ENCODE data around the gene ALG5. TPM values are rescaled to one million over a fixed set of nuclear protein-coding genes. Genes with fewer than 3 reads are reported as not detected.

ALG5 gene, protein sequence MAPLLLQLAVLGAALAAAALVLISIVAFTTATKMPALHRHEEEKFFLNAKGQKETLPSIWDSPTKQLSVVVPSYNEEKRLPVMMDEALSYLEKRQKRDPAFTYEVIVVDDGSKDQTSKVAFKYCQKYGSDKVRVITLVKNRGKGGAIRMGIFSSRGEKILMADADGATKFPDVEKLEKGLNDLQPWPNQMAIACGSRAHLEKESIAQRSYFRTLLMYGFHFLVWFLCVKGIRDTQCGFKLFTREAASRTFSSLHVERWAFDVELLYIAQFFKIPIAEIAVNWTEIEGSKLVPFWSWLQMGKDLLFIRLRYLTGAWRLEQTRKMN
- total RNA-seq (10 to 100 TPM; 15.8 to 20.3 (median 19.1) TPM), total RNA-seq (23.4 to 61.9 (median 34.9) reads per million in 29 experiments)
- total RNA-seq (2013) = 27.8 TPM

DNA sequence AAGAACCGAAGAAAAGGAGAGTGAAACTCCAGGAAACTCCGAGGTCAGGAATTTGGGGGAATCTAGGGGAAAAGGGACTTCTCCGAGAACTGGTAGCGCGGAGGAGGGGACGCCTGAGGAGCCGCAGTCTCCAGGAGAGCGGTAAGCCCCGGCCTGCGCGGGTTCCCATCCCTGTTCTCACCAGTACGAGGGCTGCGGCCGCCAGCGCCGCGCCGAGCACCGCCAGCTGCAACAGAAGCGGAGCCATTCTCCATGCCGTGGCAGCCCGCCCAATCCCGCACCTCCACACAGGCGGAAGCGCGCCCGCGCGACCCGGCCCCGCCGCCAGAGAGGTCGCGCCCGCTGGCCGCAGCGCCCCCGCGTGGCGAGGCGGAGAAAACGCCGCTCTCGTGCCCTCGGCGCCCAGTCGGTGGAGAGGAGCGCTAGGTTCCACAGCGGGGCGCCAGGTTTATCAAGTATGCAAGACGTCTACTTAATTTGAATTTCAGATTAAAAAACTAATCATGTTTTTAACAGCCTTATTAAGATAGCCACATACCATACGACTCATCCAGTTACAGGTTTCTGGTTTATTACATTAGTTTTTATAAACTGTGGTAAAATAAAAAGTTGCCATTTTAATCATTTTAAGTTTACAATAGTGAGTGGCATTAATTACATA lies at the start of gene ALG5:
TSS of gene ALG5 (minus strand) at position 287 of the 661 bp plus-strand sequence. CDS start at position 247, 40 bp downstream.
- H3K36me3 ChIP-seq (ENCODE audit: control insufficient read depth in 2 of 2, extremely low read depth in 1 of 2, insufficient read depth in 1 of 2, low read length in 1 of 2) = peaks cover 0 to 28% of the 10 kb centered on the region in 2 donors
- H3K27ac ChIP-seq (ENCODE audit: low read length) = peak within 1 kb of the TSS; percentile 97
- peak within 1 kb of the TSS; percentile 100 for H3K27ac Mint-ChIP-seq
- H3K4me3 ChIP-seq (ENCODE audit: control insufficient read depth in 1 of 2, extremely low read depth in 1 of 2, low read length in 1 of 2) = peak within 1 kb of the TSS; percentile 98 to 99
- CTCF ChIA-PET = interaction anchor here (0.6 to 1.2 kb wide), 4 partner anchors 25 to 1350 kb away, joined by 4 to 5 read pairs (median 4); no protein-coding TSS in a partner anchor
- no peaks in the 10 kb centered on the region for H3K27me3 ChIP-seq (replicated peaks in 1 of 2; ENCODE audit: control insufficient read depth in 2 of 2, extremely low read depth in 1 of 2, insufficient read depth in 2 of 2, low read length in 1 of 2)
- H3K36me3 Mint-ChIP-seq = peaks cover 12% of the 10 kb centered on the region
- WGBS (ENCODE audit: insufficient coverage) = under 1% methylated on average over 47 of the region's 52 CpGs
- POLR2A ChIA-PET = interaction anchor here (0.6 to 1.4 kb wide), 3 partner anchors 13 to 43 kb away, joined by 3 to 8 read pairs (median 6); no protein-coding TSS in a partner anchor
- peaks cover 0 to 2% of the 10 kb centered on the region in 2 donors for H3K27me3 Mint-ChIP-seq
- peak within 1 kb of the TSS; percentile 92 to 100 (median 100) for H3K4me3 Mint-ChIP-seq
- H3K9me3 ChIP-seq = no peaks in the 10 kb centered on the region
- H3K4me1 ChIP-seq (ENCODE audit: control insufficient read depth in 1 of 2, extremely low read depth in 1 of 2, insufficient read depth in 2 of 2, low read length in 2 of 2) = peaks cover 10 to 16% of the 10 kb centered on the region in 2 experiments
- peaks cover 42 to 53% (median 50%) of the 10 kb centered on the region in 3 donors for H3K4me1 Mint-ChIP-seq
- DNase-seq (peak; percentile 87 to 97 (median 92)), ATAC-seq (replicated peaks in 1 of 4) (peak; percentile 70 to 79 (median 76))
- no peaks in the 10 kb centered on the region for H3K9me3 Mint-ChIP-seq

DNA sequence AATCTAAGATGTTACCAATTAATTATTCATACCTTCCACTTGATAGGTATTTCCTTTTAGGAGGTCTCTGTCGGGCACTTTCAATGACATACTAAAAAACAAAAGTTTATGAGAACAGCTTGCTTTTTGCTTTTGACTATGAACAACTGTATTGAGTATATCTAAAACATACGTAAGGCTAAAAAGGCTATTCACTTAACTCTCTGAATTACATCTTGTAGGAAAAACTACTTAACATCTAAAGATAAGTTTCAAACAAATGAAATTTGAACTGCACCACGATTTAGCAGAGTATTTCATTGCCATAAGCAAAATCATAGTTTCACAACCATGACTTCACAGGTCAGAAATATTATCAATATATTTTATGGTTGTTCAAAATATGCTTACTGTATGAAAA lies 48.7 kb upstream of the ALG5 start:
- ATAC-seq (replicated peaks in 1 of 4) = no peak
- peaks cover 33% of the 10 kb centered on the region for H3K36me3 Mint-ChIP-seq

DNA sequence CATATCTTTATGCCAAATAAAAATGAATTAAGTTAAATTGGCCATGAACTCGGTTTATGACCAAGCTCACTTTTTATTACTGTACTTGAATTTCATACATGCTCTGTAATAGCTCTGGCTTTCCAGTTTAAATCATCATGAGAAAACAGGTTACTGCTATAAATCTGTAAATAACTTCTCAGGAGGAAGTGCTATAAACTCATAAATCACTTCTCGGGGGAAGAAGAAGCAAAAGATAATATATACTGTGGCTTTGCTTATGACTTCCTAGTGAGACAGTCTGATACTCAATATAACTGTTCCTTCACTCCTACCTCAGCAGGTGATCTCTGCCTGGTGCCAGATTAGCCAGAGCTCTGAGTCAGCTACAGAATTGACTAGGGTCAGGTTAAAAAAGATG lies 47.9 kb upstream of the ALG5 start:
- H3K4me3 ChIP-seq (ENCODE audit: control insufficient read depth in 1 of 2, extremely low read depth in 1 of 2, low read length in 1 of 2) = no peak overlapping the region
- H3K4me3 Mint-ChIP-seq = no peak overlapping the region
- H3K9me3 ChIP-seq = no peaks in the 10 kb centered on the region
- H3K27me3 ChIP-seq (replicated peaks in 1 of 2; ENCODE audit: control insufficient read depth in 2 of 2, extremely low read depth in 1 of 2, insufficient read depth in 2 of 2, low read length in 1 of 2) = no peaks in the 10 kb centered on the region
- peaks cover 33% of the 10 kb centered on the region for H3K36me3 Mint-ChIP-seq
- H3K9me3 Mint-ChIP-seq = no peaks in the 10 kb centered on the region
- peaks cover 14 to 23% (median 23%) of the 10 kb centered on the region in 3 donors for H3K4me1 Mint-ChIP-seq
- ChIA-PET CTCF (interaction anchor here in 1 of 2 donors (1.2 to 1.3 kb wide), 2 partner anchors 10 to 15 kb away, joined by 3 read pairs; no protein-coding TSS in a partner anchor), POLR2A (no interaction called here)
- WGBS (ENCODE audit: insufficient coverage) = no CpG with 5 or more reads among the region's 2 CpGs
- no peak overlapping the region for H3K27ac ChIP-seq (ENCODE audit: low read length)
- H3K27ac Mint-ChIP-seq = no peak overlapping the region
- H3K27me3 Mint-ChIP-seq = no peaks in the 10 kb centered on the region
- ATAC-seq (replicated peaks in 1 of 4) (no peak), DNase-seq (no peak)
- peaks cover 0 to 51% of the 10 kb centered on the region in 2 donors for H3K36me3 ChIP-seq (ENCODE audit: control insufficient read depth in 2 of 2, extremely low read depth in 1 of 2, insufficient read depth in 1 of 2, low read length in 1 of 2)
- H3K4me1 ChIP-seq (ENCODE audit: control insufficient read depth in 1 of 2, extremely low read depth in 1 of 2, insufficient read depth in 2 of 2, low read length in 2 of 2) = no peaks in the 10 kb centered on the region

More for the DNA sequence above, 48.7 kb upstream of the ALG5 start:
- Mint-ChIP-seq H3K4me3 (no peak overlapping the region), H3K27ac (no peak overlapping the region), H3K27me3 (no peaks in the 10 kb centered on the region), H3K4me1 (peaks cover 22 to 30% (median 23%) of the 10 kb centered on the region in 3 donors), H3K9me3 (no peaks in the 10 kb centered on the region)
- no peaks in the 10 kb centered on the region for H3K27me3 ChIP-seq (replicated peaks in 1 of 2; ENCODE audit: control insufficient read depth in 2 of 2, extremely low read depth in 1 of 2, insufficient read depth in 2 of 2, low read length in 1 of 2)
- H3K9me3 ChIP-seq = no peaks in the 10 kb centered on the region
- H3K4me1 ChIP-seq (ENCODE audit: control insufficient read depth in 1 of 2, extremely low read depth in 1 of 2, insufficient read depth in 2 of 2, low read length in 2 of 2) = no peaks in the 10 kb centered on the region
- H3K27ac ChIP-seq (ENCODE audit: low read length) = no peak overlapping the region
- CTCF ChIA-PET = interaction anchor here in 1 of 2 donors (1.2 kb wide), 1 partner anchor 9 kb away, joined by 3 read pairs; no protein-coding TSS in a partner anchor
- peaks cover 0 to 43% of the 10 kb centered on the region in 2 donors for H3K36me3 ChIP-seq (ENCODE audit: control insufficient read depth in 2 of 2, extremely low read depth in 1 of 2, insufficient read depth in 1 of 2, low read length in 1 of 2)
- H3K4me3 ChIP-seq (ENCODE audit: control insufficient read depth in 1 of 2, extremely low read depth in 1 of 2, low read length in 1 of 2) = no peak overlapping the region
- POLR2A ChIA-PET = no interaction called here
- no CpG with 5 or more reads among the region's 3 CpGs for WGBS (ENCODE audit: insufficient coverage)
- DNase-seq = no peak

DNA sequence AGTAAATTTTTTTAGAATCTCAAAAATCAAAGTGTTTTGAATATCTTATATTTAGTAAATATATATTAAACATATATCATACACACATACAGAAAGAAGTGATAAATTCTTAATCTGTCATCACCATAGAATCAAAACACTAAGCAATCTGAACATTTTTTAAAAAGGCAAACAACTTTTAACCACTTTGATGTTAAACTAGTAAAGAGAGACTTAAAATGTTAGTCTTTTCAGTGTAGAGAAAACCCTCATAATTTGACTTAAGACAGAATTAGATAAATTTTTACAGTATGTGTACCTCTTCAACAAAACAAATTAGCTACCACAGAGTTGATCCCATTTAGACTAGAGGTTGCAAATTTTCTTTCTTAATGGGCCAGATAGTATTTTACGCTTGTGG lies 46.9 kb upstream of the ALG5 start:
- H3K27ac Mint-ChIP-seq = no peak overlapping the region
- Histone ChIP-seq H3K9me3 (no peaks in the 10 kb centered on the region), H3K27ac (ENCODE audit: low read length) (no peak overlapping the region), H3K4me3 (ENCODE audit: control insufficient read depth in 1 of 2, extremely low read depth in 1 of 2, low read length in 1 of 2) (no peak overlapping the region), H3K27me3 (replicated peaks in 1 of 2; ENCODE audit: control insufficient read depth in 2 of 2, extremely low read depth in 1 of 2, insufficient read depth in 2 of 2, low read length in 1 of 2) (no peaks in the 10 kb centered on the region), H3K36me3 (ENCODE audit: control insufficient read depth in 2 of 2, extremely low read depth in 1 of 2, insufficient read depth in 1 of 2, low read length in 1 of 2) (peaks cover 0 to 59% of the 10 kb centered on the region in 2 donors), H3K4me1 (ENCODE audit: control insufficient read depth in 1 of 2, extremely low read depth in 1 of 2, insufficient read depth in 2 of 2, low read length in 2 of 2) (no peaks in the 10 kb centered on the region)
- H3K27me3 Mint-ChIP-seq = no peaks in the 10 kb centered on the region
- ATAC-seq (replicated peaks in 1 of 4) = no peak
- ChIA-PET CTCF (no interaction called here), POLR2A (no interaction called here)
- H3K4me1 Mint-ChIP-seq = peaks cover 5 to 13% (median 13%) of the 10 kb centered on the region in 3 donors
- H3K36me3 Mint-ChIP-seq = peaks cover 35% of the 10 kb centered on the region
- DNase-seq = no peak
- H3K4me3 Mint-ChIP-seq = no peak overlapping the region
- WGBS (ENCODE audit: insufficient coverage) = no CpG with 5 or more reads among the region's 1 CpG
- H3K9me3 Mint-ChIP-seq = no peaks in the 10 kb centered on the region

DNA sequence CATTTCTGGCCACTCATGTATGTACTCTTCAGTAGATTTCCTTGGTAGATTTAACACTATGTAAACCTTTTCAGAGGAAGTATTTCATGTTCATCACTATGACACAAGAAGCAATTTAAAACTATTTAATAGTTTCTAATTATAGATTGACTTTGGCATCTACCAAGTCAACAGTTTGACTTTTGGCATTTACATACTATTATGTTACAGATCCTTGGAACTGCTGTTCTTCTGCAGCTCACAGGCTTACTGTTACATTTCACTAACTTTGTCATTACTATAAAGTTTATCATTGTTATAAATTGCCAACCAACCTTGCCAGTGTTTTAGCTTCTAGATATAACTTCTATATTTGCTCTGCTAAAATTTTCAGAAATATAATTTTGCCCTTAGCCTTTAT lies 41.6 kb upstream of the ALG5 start:
- H3K36me3 ChIP-seq (ENCODE audit: control insufficient read depth in 2 of 2, extremely low read depth in 1 of 2, insufficient read depth in 1 of 2, low read length in 1 of 2) = peaks cover 11 to 82% of the 10 kb centered on the region in 2 donors
- no peaks in the 10 kb centered on the region for H3K4me1 ChIP-seq (ENCODE audit: control insufficient read depth in 1 of 2, extremely low read depth in 1 of 2, insufficient read depth in 2 of 2, low read length in 2 of 2)
- Mint-ChIP-seq H3K27ac (peak overlapping the region in 1 of 2 donors; percentile 44), H3K4me3 (no peak overlapping the region), H3K4me1 (peaks cover 0 to 9% (median 2%) of the 10 kb centered on the region in 3 donors), H3K36me3 (peaks cover 45% of the 10 kb centered on the region), H3K27me3 (no peaks in the 10 kb centered on the region), H3K9me3 (no peaks in the 10 kb centered on the region)
- DNase-seq (no peak), ATAC-seq (replicated peaks in 1 of 4) (no peak)
- H3K4me3 ChIP-seq (ENCODE audit: control insufficient read depth in 1 of 2, extremely low read depth in 1 of 2, low read length in 1 of 2) = no peak overlapping the region
- ChIA-PET CTCF (no interaction called here), POLR2A (no interaction called here)
- H3K27me3 ChIP-seq (replicated peaks in 1 of 2; ENCODE audit: control insufficient read depth in 2 of 2, extremely low read depth in 1 of 2, insufficient read depth in 2 of 2, low read length in 1 of 2) = no peaks in the 10 kb centered on the region
- no peaks in the 10 kb centered on the region for H3K9me3 ChIP-seq
- no peak overlapping the region for H3K27ac ChIP-seq (ENCODE audit: low read length)

DNA sequence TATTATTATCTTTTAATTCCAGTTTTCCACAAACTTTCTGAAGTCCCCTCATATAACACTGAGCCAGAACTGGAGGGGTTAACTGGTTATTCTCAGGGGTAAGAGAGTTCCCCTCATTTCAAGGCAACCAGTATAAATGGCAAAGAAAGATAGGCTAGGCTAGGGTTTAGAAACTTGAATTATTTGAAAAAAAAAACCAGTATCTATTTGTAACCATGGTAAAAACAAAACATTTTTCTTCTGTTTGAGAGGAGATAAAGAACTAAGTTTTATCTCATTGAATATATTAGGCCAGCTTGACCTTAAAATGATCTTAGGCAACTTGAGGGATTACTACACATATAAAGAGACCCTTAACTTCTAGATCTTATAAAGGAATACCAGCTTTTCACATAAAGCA lies 40.8 kb upstream of the ALG5 start:
- Mint-ChIP-seq H3K36me3 (peaks cover 49% of the 10 kb centered on the region), H3K27me3 (no peaks in the 10 kb centered on the region), H3K4me1 (peaks cover 2 to 9% (median 2%) of the 10 kb centered on the region in 3 donors), H3K9me3 (no peaks in the 10 kb centered on the region), H3K4me3 (no peak overlapping the region), H3K27ac (no peak overlapping the region)
- Histone ChIP-seq H3K36me3 (ENCODE audit: control insufficient read depth in 2 of 2, extremely low read depth in 1 of 2, insufficient read depth in 1 of 2, low read length in 1 of 2) (peaks cover 11 to 91% of the 10 kb centered on the region in 2 donors), H3K27ac (ENCODE audit: low read length) (no peak overlapping the region), H3K27me3 (replicated peaks in 1 of 2; ENCODE audit: control insufficient read depth in 2 of 2, extremely low read depth in 1 of 2, insufficient read depth in 2 of 2, low read length in 1 of 2) (no peaks in the 10 kb centered on the region), H3K4me1 (ENCODE audit: control insufficient read depth in 1 of 2, extremely low read depth in 1 of 2, insufficient read depth in 2 of 2, low read length in 2 of 2) (no peaks in the 10 kb centered on the region), H3K9me3 (no peaks in the 10 kb centered on the region), H3K4me3 (ENCODE audit: control insufficient read depth in 1 of 2, extremely low read depth in 1 of 2, low read length in 1 of 2) (no peak overlapping the region)
- ATAC-seq (replicated peaks in 1 of 4) (no peak), DNase-seq (no peak)
- POLR2A ChIA-PET = interaction anchor here in 1 of 2 donors (0.7 kb wide), 1 partner anchor 56 kb away, joined by 3 read pairs; no protein-coding TSS in a partner anchor
- CTCF ChIA-PET = interaction anchor here in 1 of 2 donors (0.6 kb wide), 1 partner anchor 42 kb away, joined by 3 read pairs; no protein-coding TSS in a partner anchor

Measured in T-cell (primary cell).